ENCODE results near the gene RIMBP2.

RIMBP2 gene

DNA sequence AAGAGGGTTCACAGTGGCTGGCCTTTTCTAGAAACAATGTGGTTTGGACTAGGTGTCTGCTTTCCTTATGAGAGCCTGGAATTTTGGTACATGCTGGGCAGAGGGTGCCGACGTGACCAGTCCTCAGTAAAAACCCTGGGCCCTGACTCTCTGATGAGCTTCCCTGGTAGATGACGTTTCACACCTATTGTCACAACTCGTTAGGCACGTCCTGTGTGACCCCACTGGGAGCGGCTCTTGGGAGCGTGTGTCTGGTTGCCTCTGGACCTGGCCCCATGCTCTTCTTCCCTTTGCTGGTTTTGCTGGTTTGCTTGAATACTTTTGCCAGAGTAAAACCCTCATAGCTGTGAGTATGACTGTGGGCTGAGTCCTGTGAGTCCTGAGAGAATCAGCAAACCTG lies 136.9 kb downstream of the RIMBP2 start:
- H3K36me3 ChIP-seq (ENCODE audit: control insufficient read depth, insufficient read depth, low read length), result no peaks in the 10 kb centered on the region
- no peaks in the 10 kb centered on the region for H3K27me3 ChIP-seq (ENCODE audit: control insufficient read depth, insufficient read depth, low read length, poor library complexity, severe bottlenecking)
- H3K4me3 ChIP-seq (ENCODE audit: insufficient read depth, low read depth, low read length), result no peak overlapping the region
- H3K27ac ChIP-seq (ENCODE audit: insufficient read depth, low read depth, low read length, poor library complexity, severe bottlenecking), result no peak overlapping the region
- H3K4me1 ChIP-seq (ENCODE audit: control insufficient read depth, insufficient read depth, low read length), result no peaks in the 10 kb centered on the region
- no peaks in the 10 kb centered on the region for H3K9me3 ChIP-seq (ENCODE audit: control insufficient read depth, low read length)
- WGBS, 2 experiments, result 82 to 84% methylated on average over 7 of the region's 7 CpGs

DNA sequence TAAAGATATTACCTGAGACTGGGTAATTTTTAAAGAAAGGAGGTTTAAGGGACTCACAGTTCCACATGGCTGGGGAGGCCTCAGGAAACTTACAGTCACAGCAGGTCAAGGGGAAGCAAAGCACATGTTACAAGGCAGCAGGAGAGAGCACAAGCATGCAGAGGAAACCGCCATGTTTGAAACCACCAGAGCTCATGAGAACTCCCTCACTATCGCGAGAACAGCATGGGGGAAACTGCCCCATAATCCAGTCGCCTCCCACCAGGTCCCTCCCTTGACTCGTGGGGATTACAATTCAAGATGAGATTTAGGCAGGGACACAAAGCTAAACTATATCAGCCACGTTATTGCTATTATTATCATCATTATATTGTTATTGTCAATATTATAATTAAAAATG lies 138.7 kb downstream of the RIMBP2 start:
- Histone ChIP-seq H3K27me3 (ENCODE audit: control insufficient read depth, insufficient read depth, low read length, poor library complexity, severe bottlenecking) (no peaks in the 10 kb centered on the region), H3K4me3 (ENCODE audit: insufficient read depth, low read depth, low read length) (no peak overlapping the region), H3K4me1 (ENCODE audit: control insufficient read depth, insufficient read depth, low read length) (no peaks in the 10 kb centered on the region), H3K36me3 (ENCODE audit: control insufficient read depth, insufficient read depth, low read length) (no peaks in the 10 kb centered on the region), H3K27ac (ENCODE audit: insufficient read depth, low read depth, low read length, poor library complexity, severe bottlenecking) (no peak overlapping the region), H3K9me3 (ENCODE audit: control insufficient read depth, low read length) (no peaks in the 10 kb centered on the region)
- 79 to 88% methylated on average over 4 to 5 of the region's 6 CpGs for WGBS, 2 experiments

DNA sequence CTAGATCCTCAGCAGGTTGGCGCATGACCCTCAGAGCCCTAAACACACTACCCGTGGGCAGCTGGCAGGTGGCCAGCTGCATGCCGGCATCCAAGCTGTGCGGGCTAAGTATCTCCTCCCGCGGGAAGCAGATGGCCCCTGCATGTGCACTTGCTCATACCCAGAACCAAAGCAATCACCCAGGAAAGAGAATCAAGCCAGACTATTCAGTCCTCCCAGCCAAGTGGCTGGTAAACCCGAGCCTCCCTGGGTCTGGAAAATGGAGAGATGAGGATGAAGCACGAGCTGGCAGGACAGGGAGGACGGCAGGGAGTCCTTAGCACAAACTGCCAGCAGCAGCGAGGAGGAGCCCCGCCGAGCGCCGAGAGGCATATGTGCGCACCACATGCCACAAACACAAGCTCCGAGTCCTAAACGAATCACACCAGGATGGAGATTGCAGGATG lies 139.7 kb downstream of the RIMBP2 start:
- Histone ChIP-seq H3K27ac (ENCODE audit: insufficient read depth, low read depth, low read length, poor library complexity, severe bottlenecking) (no peak overlapping the region), H3K4me3 (ENCODE audit: insufficient read depth, low read depth, low read length) (no peak overlapping the region), H3K4me1 (ENCODE audit: control insufficient read depth, insufficient read depth, low read length) (no peaks in the 10 kb centered on the region), H3K36me3 (ENCODE audit: control insufficient read depth, insufficient read depth, low read length) (no peaks in the 10 kb centered on the region), H3K27me3 (ENCODE audit: control insufficient read depth, insufficient read depth, low read length, poor library complexity, severe bottlenecking) (no peaks in the 10 kb centered on the region), H3K9me3 (ENCODE audit: control insufficient read depth, low read length) (no peaks in the 10 kb centered on the region)
- 91% methylated on average over 17 of the region's 17 CpGs for WGBS, 2 experiments

- Histone ChIP-seq H3K27me3 (ENCODE audit: control insufficient read depth, insufficient read depth, low read length, poor library complexity, severe bottlenecking) (no peaks in the 10 kb centered on the region), H3K36me3 (ENCODE audit: control insufficient read depth, insufficient read depth, low read length) (no peaks in the 10 kb centered on the region), H3K4me1 (ENCODE audit: control insufficient read depth, insufficient read depth, low read length) (no peaks in the 10 kb centered on the region), H3K9me3 (ENCODE audit: control insufficient read depth, low read length) (no peaks in the 10 kb centered on the region), H3K4me3 (ENCODE audit: insufficient read depth, low read depth, low read length) (no peak overlapping the region), H3K27ac (ENCODE audit: insufficient read depth, low read depth, low read length, poor library complexity, severe bottlenecking) (no peak overlapping the region)
- 94% methylated on average over 6 of the region's 6 CpGs for WGBS, 2 experiments
These were observed 141.7 kb downstream of the RIMBP2 start for GRCh38 chr12:130574402-130574801.

DNA sequence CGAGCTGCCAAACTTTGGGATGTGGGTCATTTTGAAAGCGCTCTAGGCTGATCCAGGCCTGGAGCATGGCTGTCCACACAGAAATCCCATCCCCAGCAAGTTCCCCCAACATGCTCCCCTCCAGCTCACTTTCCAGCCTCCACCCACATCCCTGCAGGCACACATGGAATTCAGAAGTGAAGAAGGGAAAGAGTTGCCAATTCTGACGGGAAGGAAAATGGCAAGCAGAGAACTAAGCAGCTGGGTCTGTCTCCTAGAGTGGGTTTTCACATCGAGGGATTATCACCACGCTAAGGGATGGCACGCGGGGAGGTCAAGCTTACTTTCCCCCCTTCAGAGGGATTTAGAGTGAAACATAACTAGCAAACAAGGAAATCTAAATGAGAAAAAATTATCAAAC lies 142.3 kb downstream of the RIMBP2 start:
- Histone ChIP-seq H3K4me3 (ENCODE audit: insufficient read depth, low read depth, low read length) (no peak overlapping the region), H3K4me1 (ENCODE audit: control insufficient read depth, insufficient read depth, low read length) (no peaks in the 10 kb centered on the region), H3K27ac (ENCODE audit: insufficient read depth, low read depth, low read length, poor library complexity, severe bottlenecking) (no peak overlapping the region), H3K27me3 (ENCODE audit: control insufficient read depth, insufficient read depth, low read length, poor library complexity, severe bottlenecking) (no peaks in the 10 kb centered on the region), H3K9me3 (ENCODE audit: control insufficient read depth, low read length) (no peaks in the 10 kb centered on the region), H3K36me3 (ENCODE audit: control insufficient read depth, insufficient read depth, low read length) (no peaks in the 10 kb centered on the region)
- 91 to 93% methylated on average over 7 of the region's 7 CpGs for WGBS, 2 experiments

GRCh38 chr12:130573235-130573634 lies 142.9 kb downstream of the RIMBP2 start:
- WGBS, 2 experiments, result 87 to 89% methylated on average over 14 of the region's 14 CpGs
- no peak overlapping the region for H3K27ac ChIP-seq (ENCODE audit: insufficient read depth, low read depth, low read length, poor library complexity, severe bottlenecking)
- no peaks in the 10 kb centered on the region for H3K4me1 ChIP-seq (ENCODE audit: control insufficient read depth, insufficient read depth, low read length)
- no peaks in the 10 kb centered on the region for H3K9me3 ChIP-seq (ENCODE audit: control insufficient read depth, low read length)
- H3K27me3 ChIP-seq (ENCODE audit: control insufficient read depth, insufficient read depth, low read length, poor library complexity, severe bottlenecking), result no peaks in the 10 kb centered on the region
- no peaks in the 10 kb centered on the region for H3K36me3 ChIP-seq (ENCODE audit: control insufficient read depth, insufficient read depth, low read length)
- no peak overlapping the region for H3K4me3 ChIP-seq (ENCODE audit: insufficient read depth, low read depth, low read length)

DNA sequence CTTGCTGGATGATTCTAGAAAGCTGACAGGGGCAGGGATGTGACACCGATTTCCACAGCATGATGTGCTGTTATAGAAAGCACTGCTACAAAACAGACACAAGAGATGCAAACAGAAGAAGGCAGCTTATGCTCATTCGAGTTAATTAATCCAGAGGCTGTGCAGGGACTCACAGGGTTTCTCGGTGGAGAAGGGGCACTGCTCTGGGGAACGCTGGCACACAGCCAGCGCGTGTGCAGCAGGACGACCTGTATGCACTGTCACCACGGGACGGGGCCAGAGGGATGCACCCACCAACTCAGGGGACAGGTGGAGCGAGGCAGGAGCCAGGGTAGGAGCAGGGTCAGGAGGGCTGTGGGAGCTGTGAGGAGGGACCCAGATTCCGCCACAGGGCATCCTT lies 143.5 kb downstream of the RIMBP2 start:
- Histone ChIP-seq H3K4me1 (ENCODE audit: control insufficient read depth, insufficient read depth, low read length) (no peaks in the 10 kb centered on the region), H3K27ac (ENCODE audit: insufficient read depth, low read depth, low read length, poor library complexity, severe bottlenecking) (no peak overlapping the region), H3K4me3 (ENCODE audit: insufficient read depth, low read depth, low read length) (no peak overlapping the region), H3K9me3 (ENCODE audit: control insufficient read depth, low read length) (no peaks in the 10 kb centered on the region), H3K27me3 (ENCODE audit: control insufficient read depth, insufficient read depth, low read length, poor library complexity, severe bottlenecking) (no peaks in the 10 kb centered on the region), H3K36me3 (ENCODE audit: control insufficient read depth, insufficient read depth, low read length) (no peaks in the 10 kb centered on the region)
- 93 to 95% methylated on average over 11 of the region's 11 CpGs for WGBS, 2 experiments

DNA sequence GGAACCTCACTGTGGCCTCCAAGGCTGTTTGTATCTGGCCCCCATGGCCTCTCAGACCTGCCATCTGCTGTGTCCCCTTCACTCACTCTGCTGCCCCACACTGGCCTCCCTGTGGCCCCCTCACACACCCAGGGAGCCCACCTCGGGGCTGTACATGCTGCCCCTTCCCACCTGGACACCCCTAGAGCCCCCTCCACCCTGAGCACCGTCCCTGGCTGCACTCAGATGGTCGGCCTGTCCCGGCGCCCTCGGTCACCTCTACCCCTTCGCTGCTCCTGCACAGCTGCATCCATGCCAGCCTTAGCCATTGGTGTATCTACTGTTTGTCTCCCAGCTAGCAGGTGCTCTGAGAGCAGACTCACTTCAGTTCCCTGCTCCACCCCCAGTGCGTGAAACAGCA lies 144.4 kb downstream of the RIMBP2 start:
- no peaks in the 10 kb centered on the region for H3K9me3 ChIP-seq (ENCODE audit: control insufficient read depth, low read length)
- H3K27me3 ChIP-seq (ENCODE audit: control insufficient read depth, insufficient read depth, low read length, poor library complexity, severe bottlenecking), result no peaks in the 10 kb centered on the region
- H3K4me1 ChIP-seq (ENCODE audit: control insufficient read depth, insufficient read depth, low read length), result no peaks in the 10 kb centered on the region
- WGBS, 2 experiments, result 93 to 98% methylated on average over 8 of the region's 8 CpGs
- H3K27ac ChIP-seq (ENCODE audit: insufficient read depth, low read depth, low read length, poor library complexity, severe bottlenecking), result no peak overlapping the region
- no peaks in the 10 kb centered on the region for H3K36me3 ChIP-seq (ENCODE audit: control insufficient read depth, insufficient read depth, low read length)
- H3K4me3 ChIP-seq (ENCODE audit: insufficient read depth, low read depth, low read length), result no peak overlapping the region

- no peaks in the 10 kb centered on the region for H3K9me3 ChIP-seq (ENCODE audit: control insufficient read depth, low read length)
- H3K27me3 ChIP-seq (ENCODE audit: control insufficient read depth, insufficient read depth, low read length, poor library complexity, severe bottlenecking), result no peaks in the 10 kb centered on the region
- H3K4me1 ChIP-seq (ENCODE audit: control insufficient read depth, insufficient read depth, low read length), result no peaks in the 10 kb centered on the region
- H3K4me3 ChIP-seq (ENCODE audit: insufficient read depth, low read depth, low read length), result no peak overlapping the region
- no peak overlapping the region for H3K27ac ChIP-seq (ENCODE audit: insufficient read depth, low read depth, low read length, poor library complexity, severe bottlenecking)
- no peaks in the 10 kb centered on the region for H3K36me3 ChIP-seq (ENCODE audit: control insufficient read depth, insufficient read depth, low read length)
- 86 to 88% methylated on average over 6 of the region's 6 CpGs for WGBS, 2 experiments
These were observed 145.0 kb downstream of the RIMBP2 start for GRCh38 chr12:130571089-130571488.

DNA sequence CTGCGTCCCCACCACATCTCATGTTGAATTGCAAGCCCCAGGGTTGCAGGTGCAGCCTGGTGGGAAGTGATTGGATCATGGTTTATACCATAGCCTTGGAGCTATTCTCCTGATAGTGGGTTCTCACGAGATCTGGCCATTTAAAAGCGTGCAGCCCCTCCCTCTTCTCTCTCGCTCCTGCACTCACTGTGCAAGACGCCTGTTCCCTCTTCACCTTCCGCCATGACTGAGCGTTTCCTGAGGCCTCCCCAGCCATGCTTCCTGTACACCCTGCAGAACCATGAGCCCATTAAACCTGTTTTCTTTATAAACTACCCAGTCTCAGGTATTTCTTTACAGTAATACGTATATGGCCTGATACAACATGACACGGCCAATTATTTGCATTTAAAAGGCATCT lies 146.6 kb downstream of the RIMBP2 start:
- Histone ChIP-seq H3K36me3 (ENCODE audit: control insufficient read depth, insufficient read depth, low read length) (no peaks in the 10 kb centered on the region), H3K4me3 (ENCODE audit: insufficient read depth, low read depth, low read length) (no peak overlapping the region)
- 88 to 91% methylated on average over 7 to 8 of the region's 9 CpGs for WGBS, 2 experiments

DNA sequence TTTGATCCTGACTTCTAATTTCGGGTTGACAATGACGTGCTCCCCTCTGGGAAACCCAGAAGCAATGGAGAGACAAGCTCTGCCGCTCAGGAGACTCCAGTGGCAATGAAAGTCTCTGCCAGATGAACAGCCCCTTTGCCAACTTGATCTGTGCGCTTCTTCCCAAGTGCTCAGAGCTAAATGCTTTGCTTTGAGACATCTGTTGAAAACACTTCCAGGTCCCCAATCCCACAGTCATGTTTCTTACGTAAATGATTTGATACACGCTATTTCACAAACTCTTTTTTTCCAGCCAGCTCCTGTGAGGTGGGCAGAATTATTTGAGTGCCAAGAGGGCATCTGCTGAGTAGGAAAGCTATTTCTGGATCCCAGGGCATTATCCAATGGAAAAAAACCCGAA lies 147.6 kb downstream of the RIMBP2 start:
- WGBS, 2 experiments, result 88 to 91% methylated on average over 7 of the region's 7 CpGs
- Histone ChIP-seq H3K4me3 (ENCODE audit: insufficient read depth, low read depth, low read length) (no peak overlapping the region), H3K27ac (ENCODE audit: insufficient read depth, low read depth, low read length, poor library complexity, severe bottlenecking) (no peak overlapping the region), H3K36me3 (ENCODE audit: control insufficient read depth, insufficient read depth, low read length) (no peaks in the 10 kb centered on the region), H3K9me3 (ENCODE audit: control insufficient read depth, low read length) (no peaks in the 10 kb centered on the region), H3K4me1 (ENCODE audit: control insufficient read depth, insufficient read depth, low read length) (no peaks in the 10 kb centered on the region), H3K27me3 (ENCODE audit: control insufficient read depth, insufficient read depth, low read length, poor library complexity, severe bottlenecking) (no peaks in the 10 kb centered on the region)

More for the DNA sequence above, 146.6 kb downstream of the RIMBP2 start:
- H3K27me3 ChIP-seq (ENCODE audit: control insufficient read depth, insufficient read depth, low read length, poor library complexity, severe bottlenecking), result no peaks in the 10 kb centered on the region
- H3K27ac ChIP-seq (ENCODE audit: insufficient read depth, low read depth, low read length, poor library complexity, severe bottlenecking), result no peak overlapping the region
- H3K4me1 ChIP-seq (ENCODE audit: control insufficient read depth, insufficient read depth, low read length), result no peaks in the 10 kb centered on the region
- no peaks in the 10 kb centered on the region for H3K9me3 ChIP-seq (ENCODE audit: control insufficient read depth, low read length)

Data from ectodermal cell (in vitro differentiated cells).